GM18502 (cell line): Measurements from ENCODE around the gene PCNT.
"Not testable (repeated sequence)": the region's sequence is repeated elsewhere in the genome, so short reads cannot be mapped to it uniquely, and the experiment has no call there.

Experiments used
- ATAC-seq: cut with Tn5 transposase; IDR thresholded peaks from one replicate; pipeline ENCODE4 v1.9.1; 2021; ENCODE audit warnings: mild to moderate bottlenecking; ENCODE audit not compliant: unreplicated experiment, poor library complexity

PCNT gene

DNA sequence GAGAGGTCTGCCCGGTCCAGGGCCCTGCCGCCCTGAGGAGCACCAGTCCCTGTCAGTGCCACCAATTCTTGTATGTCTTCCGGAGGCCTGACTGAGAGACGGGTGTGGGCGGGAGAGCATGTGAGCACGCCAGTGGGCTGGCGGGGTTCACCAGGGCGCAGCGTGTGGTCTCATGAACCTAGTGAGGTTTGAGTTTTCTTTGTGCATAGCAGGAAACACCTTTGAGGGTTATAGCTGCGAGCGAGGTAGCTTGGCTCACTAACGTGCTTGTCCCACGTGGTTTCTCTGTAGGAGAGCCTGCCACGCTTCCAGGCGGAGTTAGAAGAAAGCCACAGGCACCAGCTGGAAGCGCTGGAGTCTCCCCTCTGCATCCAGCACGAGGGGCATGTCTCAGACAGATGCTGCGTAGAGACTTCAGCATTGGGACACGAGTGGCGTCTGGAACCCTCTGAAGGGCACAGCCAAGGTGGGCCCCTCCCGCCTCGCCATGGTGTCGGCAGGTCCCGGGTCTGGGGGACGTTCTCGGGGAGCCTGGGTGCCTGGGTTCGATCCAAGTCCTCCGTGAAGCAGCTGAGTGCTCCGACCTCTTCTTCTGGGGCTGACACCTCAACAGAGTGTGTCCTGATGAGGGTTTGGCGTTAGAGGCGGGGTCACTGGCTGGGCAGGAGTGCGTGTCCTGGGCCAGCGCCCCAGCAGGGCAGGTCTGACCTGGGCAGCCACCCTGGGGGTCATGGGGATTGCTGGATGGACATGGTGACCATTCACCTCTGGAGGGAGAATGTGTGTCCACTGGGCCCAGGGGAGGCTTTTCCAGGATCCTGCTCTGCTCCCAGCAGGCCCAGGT is 31.4 kb downstream of the PCNT start:
- no peak for ATAC-seq

DNA sequence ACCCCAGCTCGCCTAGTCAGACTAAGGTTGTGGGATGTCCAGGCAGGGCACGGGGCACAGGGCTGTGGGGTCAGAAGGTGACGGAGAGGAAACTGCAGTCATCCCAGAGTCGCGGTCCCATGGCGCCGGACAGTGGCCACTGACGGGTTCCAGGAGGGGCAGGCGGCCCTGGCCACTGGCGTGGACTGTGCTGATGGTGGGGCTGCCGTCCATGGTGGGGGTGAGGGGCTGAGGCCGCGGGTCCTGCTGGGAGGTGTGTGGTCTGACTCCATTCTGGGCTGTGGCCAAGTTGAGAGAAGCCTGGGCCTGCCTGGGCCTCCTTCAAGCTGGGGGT is 32.0 kb downstream of the PCNT start:
- no peak for ATAC-seq

DNA sequence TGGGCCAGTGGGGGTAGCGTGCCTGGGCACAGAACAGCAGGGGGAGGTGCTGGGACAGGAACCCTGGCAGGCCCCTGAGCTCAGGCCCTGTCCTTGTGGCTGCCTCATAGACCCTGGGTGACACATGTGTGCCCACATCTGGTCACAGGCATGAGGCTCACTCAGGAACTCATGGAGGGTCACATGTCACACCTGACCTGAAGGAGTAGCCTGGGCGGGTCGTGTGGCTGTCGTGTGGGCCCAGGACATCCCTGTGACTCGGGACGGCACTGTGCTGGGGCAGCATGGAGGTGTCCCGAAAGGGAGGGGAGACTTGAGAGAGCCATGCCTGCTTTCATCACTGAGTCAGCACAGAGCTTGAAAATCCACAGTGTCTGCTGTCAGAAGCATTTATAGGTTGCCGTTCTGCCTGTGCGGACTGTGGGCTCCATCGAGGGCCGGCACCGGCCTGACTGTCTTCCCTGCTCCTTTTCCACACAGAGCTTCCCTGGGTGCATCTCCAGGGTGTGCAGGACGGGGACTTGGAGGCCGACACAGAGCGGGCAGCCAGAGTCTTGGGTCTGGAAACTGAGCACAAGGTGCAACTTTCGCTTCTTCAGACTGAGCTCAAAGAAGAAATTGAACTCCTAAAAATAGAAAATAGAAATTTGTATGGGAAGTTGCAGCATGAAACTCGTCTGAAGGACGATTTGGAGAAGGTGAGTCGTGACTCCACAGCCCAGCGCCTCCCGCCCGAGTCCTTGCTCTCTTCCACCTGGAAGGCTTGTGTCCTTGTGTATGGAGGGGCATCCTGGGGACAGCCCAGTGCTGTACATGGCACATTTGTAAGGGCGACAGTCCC is 32.8 kb downstream of the PCNT start:
- ATAC-seq, result no peak

DNA sequence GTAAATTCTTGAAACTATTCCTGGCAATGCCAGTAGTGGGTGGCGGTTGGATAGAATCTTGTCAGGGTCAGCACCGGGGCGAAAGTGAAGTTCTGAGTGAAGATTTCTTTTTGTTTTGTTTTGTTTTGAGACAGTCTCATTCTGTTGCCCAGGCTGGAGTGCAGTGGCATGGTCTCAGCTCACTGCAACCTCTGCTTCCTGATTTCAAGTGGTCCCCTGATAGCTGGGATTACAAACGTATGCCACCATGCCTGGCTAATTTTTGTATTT is 33.3 kb downstream of the PCNT start:
- ATAC-seq, result no peak

DNA sequence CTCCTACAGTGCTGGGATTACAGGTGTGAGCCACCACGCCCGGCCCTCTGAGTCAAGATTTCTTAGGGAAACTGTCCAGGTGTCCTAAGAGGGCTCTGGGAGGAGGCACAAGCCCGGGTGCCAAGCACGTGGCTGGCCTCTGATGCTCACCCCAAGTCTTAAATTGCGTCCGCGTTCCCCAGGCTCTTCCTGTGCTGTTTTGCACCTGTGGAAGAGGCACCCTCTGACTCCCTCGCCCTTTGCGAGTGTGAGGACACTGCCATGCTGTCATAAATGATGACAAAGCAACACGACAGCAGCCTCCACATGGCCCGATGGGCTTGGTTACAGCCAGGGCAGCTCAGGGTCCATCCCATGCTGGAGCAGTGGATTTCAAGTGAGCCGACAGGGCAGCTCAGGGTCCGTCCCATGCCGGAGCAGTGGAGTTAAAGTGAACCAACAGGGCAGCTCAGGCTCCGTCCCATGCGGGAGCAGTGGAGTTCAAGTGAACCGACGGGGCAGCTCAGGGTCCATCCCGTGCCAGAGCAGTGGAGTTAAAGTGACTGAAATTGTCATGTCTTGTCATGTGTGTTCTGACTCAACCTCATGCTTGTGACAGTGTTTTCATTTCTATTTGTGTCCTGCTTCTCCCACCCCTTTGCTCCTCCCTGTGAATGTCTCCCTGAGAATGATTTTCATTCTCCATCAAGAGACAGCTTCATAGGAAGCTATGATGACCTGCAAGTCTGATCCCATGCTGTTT is 33.9 kb downstream of the PCNT start:
- no peak for ATAC-seq

DNA sequence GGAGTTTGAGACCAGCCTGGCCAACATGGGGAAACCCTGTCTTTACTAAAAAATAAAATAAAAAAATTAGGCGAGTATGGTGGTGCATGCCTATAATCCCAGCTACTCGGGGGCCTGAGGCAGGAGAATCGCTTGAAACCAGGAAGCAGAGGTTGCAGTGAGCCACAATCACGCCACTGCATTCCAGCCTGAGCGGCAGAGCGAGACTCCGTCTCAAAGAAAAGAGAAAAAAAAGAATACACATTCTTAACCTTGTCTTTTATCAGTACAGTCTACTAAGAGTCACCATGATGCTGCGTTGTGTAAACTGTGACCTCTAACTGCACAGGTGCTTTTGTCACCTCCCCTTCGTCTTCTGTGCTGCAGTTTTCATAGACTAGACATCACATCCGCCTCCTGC is 37.2 kb downstream of the PCNT start:
- ATAC-seq, result no peak

DNA sequence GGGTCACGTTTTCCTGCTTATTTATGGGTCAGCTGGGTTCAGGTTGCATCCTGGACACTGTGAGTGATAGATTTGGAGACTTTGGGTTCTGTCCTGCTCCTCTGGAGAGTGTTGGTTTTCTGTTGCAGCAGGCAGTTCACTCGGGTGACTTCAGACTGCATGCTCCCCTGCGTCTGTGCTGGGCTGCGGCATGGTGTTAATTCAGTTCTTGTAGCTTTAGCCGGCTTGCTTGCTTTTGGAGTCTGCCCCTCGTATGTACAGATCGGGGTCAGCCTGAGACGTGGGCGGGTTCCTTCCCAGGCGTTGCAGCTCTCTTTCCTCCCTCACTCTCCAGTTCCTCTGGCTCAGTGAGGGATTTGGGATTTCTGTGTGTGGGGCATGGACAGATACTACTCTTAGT is 38.0 kb downstream of the PCNT start:
- no peak for ATAC-seq

DNA sequence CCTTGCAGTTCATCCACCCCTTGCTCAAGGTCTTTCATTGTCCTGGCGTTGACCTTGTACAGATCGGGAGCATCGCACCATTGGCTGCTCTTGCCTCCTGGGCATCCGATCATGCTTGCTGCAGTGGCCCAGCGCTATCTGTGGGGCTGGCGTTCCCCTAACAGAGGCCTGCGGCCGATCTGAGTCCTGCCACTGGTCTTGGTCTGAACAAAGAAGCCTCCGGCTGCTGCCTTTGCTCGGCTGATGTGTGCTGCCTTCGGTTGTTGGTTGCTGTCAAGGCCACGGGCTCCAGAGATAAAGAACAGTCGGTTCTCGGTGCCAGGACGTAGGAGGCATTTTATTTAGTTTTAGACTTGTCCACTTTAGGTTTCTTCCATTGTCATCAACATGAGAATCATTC is 39.0 kb downstream of the PCNT start:
- ATAC-seq, result no peak

DNA sequence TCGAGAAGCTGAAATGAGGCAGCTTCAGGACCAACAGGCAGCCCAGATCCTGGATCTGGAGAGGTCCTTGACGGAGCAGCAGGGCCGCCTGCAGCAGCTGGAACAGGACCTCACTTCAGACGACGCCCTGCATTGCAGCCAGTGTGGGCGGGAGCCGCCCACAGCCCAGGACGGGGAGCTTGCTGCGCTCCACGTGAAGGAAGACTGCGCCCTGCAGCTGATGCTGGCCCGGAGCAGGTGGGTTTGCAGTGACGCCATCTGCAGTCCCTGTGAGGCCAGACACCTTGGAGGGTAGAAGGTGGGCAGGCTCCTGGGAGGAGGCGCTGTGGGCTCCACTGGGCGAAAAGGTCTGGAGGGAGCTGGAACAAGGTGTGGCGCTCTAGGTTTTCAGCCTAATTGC is 39.7 kb downstream of the PCNT start:
- ATAC-seq, result no peak

DNA sequence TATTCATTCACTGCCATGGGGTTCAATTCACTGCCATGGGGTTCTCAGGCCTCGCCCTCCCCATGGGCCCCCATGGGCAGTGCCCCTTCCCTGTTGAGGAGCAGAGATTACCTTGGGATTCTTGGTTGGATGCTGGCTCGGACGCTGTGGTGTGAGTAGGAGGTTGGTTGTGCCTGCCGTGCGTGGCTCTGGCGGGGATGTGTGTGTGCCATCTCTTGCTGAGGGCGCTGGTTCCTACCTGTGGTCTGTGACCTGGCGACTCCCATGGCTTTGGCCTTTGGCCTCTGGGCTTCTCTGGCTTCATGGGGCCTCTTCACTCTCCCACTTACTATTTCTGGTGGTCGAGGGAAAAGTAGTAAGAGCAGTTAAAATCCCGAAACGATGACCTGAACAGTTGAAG is 42.1 kb downstream of the PCNT start:
- no peak for ATAC-seq

DNA sequence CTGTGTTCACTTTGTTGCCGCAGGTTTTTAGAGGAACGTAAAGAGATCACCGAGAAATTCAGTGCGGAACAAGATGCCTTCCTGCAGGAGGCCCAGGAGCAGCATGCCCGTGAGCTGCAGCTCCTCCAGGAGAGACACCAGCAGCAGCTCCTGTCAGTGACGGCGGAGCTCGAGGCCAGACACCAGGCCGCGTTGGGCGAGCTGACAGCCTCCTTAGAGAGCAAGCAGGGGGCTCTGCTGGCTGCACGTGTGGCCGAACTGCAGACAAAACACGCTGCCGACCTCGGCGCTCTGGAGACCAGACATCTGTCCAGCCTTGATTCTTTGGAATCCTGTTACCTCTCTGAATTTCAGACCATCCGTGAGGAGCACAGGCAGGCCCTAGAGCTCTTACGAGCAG is 42.6 kb downstream of the PCNT start:
- no peak for ATAC-seq

DNA sequence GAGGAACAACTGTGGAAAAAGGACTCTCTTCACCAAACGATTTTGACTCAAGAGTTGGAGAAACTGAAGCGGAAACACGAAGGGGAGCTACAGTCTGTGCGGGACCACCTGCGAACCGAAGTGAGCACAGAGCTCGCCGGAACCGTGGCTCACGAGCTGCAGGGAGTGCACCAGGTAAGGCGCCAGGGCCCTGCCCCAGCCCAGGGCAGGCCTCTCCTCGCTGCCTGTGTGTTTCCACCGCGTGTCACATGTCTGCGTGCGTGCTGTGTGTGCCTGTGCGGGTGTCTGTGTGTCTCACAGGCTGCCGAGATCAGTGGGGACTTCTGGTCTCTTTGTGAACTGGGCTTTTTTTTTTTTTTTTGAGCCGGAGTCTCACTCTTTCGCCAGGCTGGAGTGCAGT is 43.0 kb downstream of the PCNT start:
- ATAC-seq, result no peak

DNA sequence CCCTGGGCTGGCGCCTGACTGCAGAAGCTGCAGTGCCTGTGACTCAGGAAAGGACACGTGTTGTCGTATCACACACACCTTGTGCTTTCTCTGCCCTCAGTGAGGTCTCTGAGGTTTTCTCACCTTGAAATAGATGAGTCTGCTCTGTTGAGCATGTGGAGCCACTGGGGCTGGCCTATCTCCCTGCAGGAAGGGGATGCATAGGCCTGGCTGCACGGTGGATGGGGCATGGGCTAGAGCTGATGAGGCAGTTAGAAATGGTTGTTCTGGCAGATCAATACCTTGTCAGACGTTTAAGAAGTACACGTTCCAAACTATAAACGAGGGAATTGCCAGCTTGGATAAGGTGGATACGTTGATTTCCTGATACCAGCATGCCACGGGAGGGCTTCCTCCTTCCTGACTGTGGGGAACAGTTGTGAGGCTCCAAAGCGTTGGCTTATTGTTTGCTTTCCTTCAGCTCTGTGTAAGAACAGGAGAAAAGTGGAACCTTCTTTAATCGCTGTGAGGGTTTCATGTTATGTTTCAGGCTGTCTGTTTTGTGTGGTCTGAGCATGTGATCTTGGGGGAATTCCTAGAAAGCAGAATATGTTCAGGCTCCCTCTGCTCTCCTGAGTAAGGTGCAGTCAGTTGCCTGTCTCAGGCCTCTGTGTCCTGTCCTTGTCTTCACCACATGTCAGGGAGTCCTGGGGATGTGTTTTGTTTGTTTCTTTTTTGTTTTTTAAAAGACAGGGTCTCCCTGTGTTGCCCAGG is 44.8 kb downstream of the PCNT start:
- ATAC-seq, result peak; percentile 50

DNA sequence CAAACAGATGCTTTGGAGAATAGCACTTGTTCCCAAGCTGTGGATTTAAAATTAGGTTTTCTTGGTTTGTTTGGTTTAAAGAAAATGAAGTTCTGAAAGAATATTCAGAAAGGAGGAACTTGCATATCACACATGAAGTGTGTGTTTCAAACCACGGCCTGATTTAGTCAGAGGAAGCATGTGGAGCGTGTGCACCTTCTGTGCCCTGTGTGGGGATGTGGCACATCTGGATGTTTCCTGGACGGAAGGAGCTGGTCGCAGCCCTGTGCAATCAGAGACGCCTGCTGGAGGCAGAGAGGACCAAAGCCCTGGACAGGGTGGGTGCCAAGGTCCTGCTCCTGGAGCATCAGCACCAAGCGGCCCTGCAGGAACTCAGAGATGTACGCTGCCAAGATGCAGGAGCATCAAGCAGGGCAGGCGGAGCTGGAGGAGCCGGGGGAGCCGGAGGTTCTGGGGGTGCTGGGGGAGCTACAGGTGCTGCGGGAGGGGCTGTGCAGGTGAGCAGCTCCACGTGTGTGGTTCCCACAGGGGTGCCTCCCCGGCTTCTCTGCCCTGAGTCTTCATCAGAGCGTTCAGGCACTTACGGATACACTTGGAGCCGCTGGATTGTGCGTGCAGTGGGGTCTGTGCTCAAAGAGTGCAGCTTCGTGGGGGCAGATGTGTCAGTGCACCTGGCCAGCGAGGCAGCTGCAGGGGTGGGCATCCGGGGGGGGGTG is 45.7 kb downstream of the PCNT start:
- ATAC-seq, result no peak

DNA sequence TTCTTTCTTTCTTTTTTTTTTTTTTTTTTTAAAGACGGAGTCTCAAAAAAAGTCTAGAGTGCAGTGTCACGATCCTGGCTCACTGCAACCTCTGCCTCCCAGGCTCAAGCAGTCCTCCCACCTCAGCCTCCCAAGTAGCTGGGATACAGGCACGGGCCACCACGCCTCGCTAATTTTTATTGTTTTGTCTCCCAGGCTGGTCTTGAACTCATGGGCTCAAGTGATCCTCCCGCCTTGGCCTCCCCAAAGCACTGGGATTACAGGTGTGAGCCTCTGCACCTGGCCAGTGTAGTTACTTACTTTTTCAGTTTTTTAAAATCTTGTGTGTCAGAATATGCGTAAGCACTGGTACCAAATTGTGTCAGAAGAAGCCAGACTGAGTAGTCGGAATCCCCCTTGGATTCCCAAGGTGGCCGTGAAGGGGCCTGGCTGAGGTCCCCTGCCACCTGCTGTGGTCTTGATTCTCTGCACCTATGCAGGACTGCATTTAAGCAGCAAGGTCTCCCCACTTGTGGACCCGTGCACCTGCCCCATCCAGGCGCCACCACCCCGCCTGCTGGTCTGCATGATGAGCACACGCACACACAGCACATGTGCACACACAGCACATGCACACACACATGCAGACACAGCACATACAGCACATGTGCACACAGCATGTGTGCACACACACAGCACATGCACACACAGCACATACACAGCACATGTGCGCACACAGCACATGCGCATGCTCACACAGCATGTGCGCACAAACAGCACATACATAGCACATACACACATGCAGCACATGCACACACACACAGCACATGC is 47.5 kb downstream of the PCNT start:
- no peak for ATAC-seq

DNA sequence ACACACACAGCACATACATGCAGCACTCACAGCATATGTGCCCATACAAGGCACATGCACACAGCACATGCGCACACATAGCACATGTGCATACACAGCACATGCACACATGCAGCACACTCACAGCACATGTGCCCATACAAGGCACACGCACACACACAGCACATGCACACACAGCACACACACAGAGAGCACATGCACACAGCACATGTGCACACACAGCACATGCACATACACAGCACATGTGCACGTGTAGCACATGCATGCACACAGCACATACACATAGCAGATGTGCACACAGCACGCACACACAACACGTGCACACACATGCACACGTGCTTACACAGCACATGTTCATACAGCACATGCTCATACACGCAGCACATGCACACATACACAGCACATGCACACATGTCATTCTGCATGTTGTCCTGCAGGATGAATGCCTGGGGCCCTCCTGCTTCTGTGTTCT is 48.1 kb downstream of the PCNT start:
- no peak for ATAC-seq

DNA sequence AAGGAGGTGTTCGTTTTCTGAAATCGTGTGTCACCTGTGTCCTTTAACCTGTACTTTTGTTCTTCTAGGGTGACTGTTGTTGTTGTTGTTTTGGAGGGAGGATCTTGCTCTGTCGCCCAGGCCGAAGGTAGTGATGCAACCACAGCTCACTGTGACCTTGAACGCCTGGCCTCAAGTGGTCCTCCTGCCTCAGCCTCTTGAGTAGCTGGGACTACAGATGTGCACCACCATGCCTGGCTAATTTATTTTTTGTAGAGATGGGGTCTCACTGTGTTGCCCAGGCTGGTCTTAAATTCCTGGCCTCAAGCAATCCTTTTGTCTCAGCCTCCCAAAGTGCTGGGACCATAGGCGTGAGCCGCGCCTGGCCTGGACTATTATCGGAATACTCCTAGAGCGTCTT is 49.0 kb downstream of the PCNT start:
- not testable (repeated sequence) for ATAC-seq

DNA sequence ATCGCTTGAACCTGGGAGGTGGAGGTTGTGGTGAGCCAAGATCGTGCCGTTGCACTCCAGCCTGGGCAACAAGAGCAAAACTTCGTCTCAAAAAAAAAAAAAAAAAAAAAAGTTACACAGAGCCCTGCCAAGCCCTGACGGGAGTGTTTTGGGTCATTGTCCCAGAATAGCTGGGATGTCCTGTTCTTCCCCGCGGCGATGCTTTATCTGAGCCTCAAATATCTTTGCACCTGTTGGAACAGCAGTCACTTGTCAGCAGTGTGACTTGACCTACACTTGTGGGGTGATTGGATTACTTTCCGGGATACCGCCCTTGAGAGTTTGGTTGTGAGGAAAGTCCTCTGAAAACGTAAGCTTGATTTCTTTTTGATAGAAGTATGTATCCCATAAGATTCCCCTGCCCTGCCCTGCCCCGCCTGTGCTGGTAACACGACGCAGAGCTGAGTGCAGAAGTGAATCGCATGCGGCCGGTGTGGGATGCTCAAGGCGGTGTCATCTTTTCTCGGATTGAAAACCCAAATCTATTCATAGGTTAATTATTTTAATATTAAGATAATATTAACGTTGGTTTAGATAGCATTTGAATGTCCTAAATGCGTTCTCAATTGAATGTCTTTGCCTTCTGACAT is 50.9 kb downstream of the PCNT start:
- no peak for ATAC-seq
